Heart left ventricle (tissue), 13 donors: ENCODE measurements around the gene GGT7.

Experiments
- CTCF ChIP-seq, 12 donors: fragments of 200-600 bp; sonication (generic) in 4 of 12; IDR thresholded peaks; one replicate each; pipeline versions ENCODE4 v1.5.0 to v1.8.0; 2018 to 2022; ENCODE audit warnings: antibody characterized with exemption in 12 of 12, mild to moderate bottlenecking in 5 of 12
- POLR2A ChIP-seq, 2 donors: fragments of 450-650 bp; IDR thresholded peaks; one replicate each; pipeline ENCODE4 v1.6.1; 2017; ENCODE audit warnings: antibody characterized with exemption in 2 of 2, mild to moderate bottlenecking in 2 of 2, moderate library complexity in 2 of 2
- donor health status: ischemic (EF 13 %, LVEDD 7.1; RV severe dilation, severe dysfunction).
- donor health status: DM: no; HTN: yes; CAD: no.
- donor health status: DM: no; HTN: no; CAD: no.
- donor health status: ischemic (EF 25% LVEDD 6.9; RV normal size, moderate dysfunction).
- donor health status: ischemic (EF 25% LVEDD 5.7; RV mildly dilated, moderate dysfunction).
- donor health status: ischemic (EF 35%, LVEDD 5.7; RV mildly dilated, moderate dysfunction).
- donor health status: nonischemic (EF 11% LVEDD 7.7; RV severe dilation, severe dysfunction).
- donor health status: DM: yes; HTN: yes; CAD: no.
- donor health status: PGD.
- donor health status: ischemic (EF 29% LVEDD 5.4; RV normal size, mild dysfunction).
- donor health status: nonischemic (EF 23%, LVEDD 6.1; RV moderate dilation, normal function).

DNA sequence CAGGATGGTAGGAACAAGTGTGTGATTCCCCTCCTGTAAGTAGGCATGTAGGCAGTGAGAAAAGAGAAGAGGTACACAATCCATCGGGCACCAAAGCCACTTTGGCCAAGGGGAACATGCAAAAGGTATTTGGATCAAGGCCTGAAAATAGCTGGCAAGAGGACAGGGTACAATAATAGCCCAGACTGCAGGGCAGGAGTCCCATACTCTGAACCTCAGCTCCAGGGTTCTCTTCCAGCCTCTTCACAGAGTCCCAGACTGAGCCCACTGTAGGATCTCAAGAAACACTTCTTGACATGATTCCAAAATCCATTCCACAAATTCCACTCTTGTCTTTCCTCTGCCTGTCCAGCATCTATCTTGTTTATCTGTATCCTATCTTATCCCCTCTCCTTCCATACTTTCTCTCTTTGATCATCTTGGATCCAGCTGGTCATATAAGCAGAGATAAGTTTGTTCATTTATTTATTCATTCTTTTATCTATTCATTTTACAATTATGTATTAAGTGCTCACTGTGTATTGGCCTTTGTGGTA is 23.5 kb upstream of the GGT7 start:
- TF ChIP-seq CTCF (IDR thresholded peaks at IDR 0.05) (no peak), POLR2A (IDR thresholded peaks at IDR 0.05) (no peak)
